Measurements from ENCODE around the gene ASIC2.

The ASIC2 gene

DNA sequence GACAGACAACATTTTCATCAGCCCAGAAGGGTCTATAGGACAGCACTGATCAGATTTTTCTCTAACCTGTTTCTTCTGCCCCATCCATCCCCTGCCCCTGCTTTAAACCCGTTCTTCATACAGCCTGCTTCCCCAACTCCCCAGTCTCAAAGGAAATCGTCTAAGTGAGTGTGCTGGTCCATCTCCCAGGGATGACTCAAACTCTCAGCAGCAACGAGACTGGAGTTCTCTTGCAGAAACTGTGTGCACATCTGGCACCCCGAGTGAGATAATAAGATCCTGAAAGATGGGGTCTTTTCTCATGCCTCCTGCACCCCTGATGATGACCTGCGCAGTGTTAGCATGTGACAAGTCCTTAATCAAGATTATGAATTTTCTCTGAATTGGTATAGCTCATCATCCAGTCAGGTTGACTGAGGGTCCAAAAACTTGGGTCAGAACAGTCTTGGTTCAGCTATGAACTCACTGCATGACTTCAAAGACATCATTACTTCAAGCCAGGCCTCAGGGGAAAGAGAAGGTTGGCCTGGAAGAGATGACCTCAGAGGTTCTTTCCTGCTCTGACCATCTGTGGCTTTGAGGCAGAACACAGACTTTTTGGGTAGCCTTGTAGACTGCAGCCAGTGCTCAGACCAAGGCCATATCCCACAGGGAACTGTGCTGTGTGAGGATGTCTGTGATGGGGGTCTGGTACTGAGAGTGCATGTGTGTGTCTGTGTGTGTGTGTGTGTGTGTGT is 183.6 kb downstream of the ASIC2 start:
- DNase-seq: no peak

DNA sequence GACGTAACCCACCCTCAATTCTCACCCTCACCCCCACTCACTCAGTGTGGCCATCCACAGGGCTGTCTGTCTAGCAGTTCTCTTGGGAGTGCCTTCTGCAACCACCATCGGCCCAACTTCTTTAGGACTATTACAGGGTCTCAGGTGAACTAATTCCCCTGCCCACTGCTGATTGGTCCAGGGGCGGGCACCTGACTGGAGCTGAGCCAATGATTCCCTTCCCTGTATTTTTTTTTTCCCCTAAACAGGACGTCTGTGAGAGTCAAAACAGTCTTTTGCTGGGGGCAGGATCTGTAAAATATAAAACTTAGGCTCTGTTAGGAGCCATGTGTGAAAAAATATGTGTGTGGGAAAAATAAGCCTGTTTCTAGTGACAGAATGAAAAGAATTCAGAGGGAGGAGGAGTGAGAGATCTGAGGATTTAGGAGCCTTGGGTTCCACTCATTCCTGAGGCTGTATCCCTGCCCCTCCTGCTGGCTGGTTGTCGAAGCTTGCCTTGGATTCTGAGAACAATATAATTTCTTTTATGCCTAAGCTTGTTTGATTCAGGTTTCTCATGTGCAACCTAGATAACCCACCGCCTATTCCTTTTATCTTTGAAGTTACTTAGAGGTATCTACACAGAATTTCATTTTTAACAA is 186.4 kb downstream of the ASIC2 start:
- DNase-seq: no peak

DNA sequence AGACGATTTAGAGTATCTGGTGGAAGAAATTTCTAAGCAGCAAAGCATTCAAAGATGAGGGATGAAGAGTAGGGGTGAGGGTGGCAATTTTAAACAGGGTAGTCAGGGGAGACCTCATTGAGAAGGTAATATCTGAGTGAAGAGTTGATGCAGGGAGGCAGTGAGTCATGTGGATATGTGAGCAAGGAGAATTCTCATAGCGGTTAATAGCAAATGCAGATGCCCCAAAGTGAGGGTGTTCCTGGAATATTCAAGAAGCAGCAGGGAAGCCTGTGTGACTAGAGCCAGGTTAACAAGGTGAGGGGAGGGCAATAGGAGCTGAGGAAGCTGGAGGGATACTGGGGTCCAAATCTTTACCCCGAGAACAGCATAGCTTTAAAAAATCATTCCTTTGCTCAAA is 187.2 kb downstream of the ASIC2 start:
- no peak for DNase-seq

DNA sequence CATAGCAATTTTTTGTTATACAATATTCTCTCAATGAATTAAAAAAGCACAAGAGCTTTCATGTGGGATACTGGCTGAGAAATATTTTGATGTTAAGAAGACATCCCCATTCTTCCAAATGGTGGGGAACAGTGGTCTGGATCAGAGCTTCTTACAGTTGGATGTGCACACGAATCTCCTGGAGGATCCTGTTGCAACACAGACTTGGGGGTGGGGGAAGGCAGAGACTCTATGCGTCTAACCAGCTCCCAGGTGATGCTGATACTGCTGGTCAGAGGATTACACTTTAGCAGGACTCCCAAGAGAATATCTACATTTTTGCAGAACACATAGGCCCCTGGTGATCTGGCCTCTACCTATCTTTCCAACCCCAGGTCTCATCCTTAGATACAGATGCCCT is 193.2 kb downstream of the ASIC2 start:
- DNase-seq: no peak

DNA sequence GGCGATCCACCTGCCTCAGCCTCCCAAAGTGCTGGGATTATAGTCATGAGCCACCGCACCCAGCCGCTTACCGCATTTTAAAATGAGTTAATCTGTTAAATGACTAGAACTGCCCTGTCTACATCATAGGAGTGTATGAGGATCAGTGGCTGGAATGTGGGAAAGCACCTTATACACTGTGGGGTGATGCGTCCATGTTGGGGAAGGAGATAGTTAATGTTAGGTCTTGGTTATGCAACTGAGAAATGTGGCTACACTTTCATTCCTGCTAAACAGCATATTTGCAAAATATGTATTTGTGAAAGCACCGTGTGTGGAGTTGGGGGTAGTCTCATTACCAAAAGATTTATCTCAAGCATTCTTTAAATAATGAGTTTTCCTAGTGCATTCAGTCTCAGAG is 193.8 kb downstream of the ASIC2 start:
- DNase-seq: no peak

DNA sequence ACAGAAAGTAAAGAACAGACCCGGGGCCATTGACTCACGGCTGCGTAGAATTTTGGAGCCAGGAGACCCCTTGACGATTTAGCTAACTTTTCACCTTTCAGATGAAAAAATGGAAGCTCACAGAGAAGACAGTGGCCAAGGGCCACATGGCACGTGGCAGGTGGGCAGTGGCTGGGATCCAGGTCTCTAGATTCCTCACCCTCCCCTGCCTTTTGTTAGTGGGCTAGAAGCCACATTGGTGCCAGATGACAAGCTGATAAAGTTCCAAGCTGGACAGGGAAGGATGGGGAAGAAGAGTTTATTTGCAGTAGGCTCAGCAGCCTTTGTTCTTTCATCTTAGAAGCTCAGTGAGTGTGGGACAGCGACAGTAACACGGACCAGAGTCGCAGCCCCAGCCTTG is 195.7 kb downstream of the ASIC2 start:
- no peak for DNase-seq

DNA sequence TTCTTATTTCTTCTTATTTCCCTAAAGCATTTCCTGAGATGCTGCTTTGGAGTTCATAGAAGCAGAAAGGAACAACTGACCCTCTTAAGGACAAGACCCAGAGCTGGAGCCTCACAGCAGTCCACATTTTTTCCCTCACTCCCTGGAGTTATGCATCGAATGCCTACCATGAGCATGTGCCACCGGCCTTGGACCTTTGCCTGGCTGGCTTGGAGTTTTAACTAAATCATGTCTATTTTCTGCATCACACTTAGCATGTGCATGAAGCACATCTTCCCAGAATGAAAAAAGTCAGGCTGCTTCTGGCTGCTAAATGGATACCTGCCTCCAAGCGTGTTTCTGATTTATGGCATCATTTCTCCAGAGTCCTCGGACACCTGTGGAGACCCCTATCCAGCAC is 196.9 kb downstream of the ASIC2 start:
- no peak for DNase-seq

DNA sequence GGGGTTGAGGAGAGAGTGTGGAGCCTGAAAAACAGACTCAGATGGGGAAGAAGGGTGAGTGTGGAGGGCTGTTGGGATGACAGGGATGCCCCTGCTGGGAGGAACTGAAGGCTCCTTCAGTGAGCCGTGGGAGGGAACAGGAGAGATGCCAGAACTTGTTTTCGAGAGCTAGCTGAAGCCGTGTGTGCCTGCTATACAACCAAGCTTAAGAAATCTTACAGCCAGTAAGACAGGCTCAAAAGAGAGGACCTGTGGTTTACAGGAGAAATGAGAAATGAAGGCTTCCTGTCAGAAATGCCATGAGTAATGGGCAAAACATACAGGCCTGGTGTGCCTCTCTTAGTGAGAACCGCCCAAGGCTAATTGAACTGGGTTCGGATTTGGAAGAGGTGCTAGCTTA is 201.8 kb downstream of the ASIC2 start:
- no peak for DNase-seq

DNA sequence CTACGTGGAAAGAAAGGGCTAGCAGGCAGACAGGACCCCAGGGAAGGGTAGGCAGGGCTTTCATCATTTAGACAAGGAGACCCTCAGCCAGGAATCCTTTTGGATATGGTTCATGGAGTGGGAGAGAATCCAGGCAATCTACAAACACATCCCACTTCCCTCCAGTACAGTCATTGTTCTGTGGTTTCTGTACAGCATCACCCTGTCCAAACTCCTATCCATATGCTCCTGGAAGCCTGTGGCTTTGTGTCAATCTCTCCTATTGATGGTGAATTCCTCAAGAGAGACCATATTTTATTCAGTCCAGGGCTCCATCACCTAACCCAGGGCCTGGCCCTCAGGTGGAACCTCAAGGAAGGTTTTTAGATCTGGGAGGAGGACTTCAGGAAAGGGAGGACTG is 202.3 kb downstream of the ASIC2 start:
- no peak for DNase-seq

DNA sequence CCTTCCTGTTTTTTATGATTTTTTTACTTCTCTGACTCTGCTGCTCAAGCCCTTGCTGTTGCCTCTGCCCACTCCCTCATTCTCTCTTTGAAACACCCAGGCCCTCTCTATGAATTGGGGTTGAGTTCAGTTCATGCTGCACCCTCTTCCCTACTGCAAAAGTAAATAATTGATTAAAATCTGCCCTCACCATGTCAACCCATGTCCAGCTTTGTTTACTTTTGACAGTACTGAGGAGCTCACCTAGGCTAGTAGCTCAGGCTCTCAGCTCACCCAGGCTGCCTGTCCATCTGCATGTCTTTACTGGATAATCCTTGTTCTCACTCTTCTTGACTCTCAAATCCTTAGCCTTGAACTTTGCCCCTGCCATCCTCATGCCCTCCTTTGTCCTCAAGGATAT is 206.2 kb downstream of the ASIC2 start:
- no peak for DNase-seq

DNA sequence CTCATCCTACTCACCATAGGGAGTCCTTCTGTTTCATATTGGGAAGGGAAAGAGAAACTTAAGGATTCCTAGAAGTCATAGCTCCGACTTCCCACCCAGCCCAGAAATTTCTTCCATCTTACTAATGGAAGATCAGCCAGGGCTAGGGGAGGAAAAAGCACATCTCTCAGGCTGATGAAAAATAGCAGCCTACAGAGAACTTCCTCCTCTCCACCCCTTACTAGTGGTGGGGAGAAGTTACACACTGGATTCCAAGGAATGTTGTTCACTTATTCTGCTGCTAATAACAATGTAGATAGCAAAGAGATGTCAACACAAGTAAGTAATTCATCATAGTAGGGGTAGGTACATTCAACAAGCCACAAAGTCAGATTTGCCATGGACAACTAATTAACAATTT is 207.1 kb downstream of the ASIC2 start:
- DNase-seq: no peak

DNA sequence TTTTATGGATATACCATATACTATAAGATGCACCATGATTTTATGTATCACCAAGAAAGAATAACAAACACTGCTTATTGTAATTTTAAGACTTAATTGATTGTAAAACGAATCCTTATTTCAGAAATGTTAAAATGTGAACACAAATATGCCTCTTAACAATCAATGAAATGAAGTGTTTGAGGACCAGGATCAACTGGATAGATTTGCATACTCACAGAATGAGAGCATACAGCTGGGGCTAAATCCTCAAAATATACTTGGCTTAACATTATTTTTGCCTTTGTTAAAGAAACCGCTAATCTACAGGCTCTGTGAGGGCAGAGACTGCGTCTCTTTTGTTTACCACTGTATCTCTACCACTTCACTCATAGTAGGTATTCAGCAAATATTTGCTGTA is 207.8 kb downstream of the ASIC2 start:
- DNase-seq: no peak

DNA sequence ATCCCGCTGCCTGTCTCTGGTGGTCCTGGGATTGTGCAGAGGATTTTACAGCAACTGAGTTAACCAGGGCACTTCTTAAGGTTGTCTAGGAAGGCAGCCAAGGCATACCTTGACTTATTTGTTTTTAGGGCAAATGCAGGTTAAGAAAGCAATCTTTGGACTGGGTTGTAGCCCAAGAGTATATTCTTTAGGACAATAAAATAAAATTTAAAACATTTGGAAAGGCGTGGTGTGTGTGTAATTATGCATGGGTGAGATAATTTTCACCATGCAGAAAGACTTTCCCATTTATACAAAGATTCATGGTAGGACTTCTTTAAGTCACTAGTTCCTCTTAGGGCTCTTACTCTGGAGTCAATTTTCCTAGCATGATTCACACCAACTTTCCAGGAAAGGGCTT is 208.3 kb downstream of the ASIC2 start:
- no peak for DNase-seq

DNA sequence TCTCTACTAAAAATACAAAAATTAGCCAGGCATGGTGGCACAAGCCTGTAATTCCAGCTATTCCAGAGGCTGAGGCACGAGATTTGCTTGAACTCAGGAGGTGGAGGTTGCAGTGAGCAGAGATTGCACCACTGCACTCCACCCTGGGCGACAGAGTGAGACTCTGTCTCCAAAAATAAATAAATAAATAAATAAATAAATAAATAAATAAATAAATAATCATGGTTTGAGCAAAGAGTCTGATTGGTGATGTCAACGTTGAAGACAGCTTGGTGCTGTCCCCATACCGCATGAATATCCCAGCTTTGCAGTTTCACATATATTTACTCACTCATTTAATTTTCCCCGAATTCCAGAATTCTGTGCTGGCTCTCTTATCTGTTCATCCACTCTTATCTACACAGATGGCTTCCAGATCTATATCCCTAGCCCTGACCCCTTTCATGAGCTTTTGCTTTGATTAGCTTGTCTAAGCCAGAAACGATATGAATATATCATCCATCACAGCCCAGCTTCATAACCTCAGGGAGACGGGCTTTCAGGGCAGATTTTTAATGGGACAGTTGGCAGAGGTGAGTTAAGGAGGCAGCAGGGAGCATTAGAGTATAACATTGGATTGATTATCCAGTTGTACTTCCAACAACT is 210.4 kb downstream of the ASIC2 start:
- DNase-seq: no peak

DNA sequence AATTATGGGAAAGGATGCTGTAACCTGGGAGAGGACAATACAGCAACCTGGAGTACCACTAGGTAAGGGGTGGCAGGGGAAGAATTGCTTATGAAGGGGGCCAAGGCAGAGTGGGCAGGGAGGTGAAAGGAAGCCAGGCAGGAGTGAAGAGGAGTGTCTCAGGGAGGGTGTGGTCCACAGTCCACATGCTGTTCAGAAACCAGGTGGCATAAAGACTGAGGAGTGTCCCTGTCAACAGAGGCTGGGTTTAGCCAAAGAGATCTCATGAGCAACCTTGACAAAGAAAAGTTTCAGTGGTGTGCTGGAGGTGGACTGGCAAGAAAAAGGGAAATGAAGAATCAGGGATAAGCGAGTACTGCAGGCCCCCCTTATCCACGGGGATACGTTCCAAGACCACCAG is 213.0 kb downstream of the ASIC2 start:
- no peak for DNase-seq

DNA sequence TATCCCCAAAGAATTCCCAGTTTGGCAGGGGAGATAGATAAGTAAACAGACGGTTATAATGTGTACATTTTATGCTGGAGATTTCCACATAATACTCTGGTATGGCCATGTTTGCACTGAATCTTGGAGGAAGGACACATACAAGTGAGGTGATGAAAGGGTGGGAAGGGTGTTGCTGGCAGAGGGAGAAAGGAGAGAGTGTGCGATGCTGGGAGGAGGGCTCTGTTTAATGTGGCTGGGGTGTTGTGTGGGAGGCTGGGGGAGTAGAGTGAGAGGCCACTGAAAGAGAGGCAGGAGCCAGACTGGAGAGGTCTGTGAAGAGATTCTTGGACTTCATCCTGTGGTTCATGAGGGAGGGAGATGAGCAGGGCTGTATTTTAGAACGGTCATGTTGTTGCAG is 213.9 kb downstream of the ASIC2 start:
- no peak for DNase-seq

DNA sequence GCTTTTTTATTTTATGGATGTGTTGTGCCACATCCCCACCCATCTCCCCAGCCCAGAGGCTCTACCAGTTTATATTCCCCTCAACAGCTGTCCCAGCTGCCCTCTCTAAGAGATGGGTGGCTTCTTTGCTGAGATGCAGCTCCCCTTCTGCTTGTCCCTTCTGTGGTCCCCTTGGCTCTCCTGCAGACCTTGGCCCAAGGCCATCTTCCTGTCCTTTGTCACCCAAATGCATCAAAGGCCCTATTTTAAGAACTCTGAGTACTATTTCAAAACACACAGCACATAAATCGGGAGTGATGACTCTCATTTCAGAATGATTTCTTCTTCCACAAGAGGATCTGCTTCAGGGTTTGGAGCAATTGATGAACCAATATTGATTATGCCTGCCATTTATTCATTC is 216.1 kb downstream of the ASIC2 start:
- DNase-seq: no peak

DNA sequence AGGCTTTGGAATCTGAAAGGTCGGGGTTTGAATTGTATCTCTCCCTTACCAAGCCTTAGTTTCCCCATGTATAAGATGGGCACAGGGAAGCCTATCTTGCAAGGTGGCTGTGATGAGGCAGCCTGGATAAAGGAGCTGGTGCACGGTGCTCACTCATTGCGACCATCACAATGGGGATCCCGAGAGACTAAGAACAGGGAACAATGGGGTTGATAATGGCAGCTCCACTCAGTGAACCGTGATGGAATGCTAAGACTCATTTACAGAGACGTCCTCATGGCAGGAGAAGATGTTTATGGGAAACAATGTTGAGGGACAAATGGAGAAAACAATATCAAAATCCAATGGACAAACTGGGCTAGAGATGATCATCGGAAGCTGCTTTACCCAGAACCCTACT is 219.7 kb downstream of the ASIC2 start:
- no peak for DNase-seq

DNA sequence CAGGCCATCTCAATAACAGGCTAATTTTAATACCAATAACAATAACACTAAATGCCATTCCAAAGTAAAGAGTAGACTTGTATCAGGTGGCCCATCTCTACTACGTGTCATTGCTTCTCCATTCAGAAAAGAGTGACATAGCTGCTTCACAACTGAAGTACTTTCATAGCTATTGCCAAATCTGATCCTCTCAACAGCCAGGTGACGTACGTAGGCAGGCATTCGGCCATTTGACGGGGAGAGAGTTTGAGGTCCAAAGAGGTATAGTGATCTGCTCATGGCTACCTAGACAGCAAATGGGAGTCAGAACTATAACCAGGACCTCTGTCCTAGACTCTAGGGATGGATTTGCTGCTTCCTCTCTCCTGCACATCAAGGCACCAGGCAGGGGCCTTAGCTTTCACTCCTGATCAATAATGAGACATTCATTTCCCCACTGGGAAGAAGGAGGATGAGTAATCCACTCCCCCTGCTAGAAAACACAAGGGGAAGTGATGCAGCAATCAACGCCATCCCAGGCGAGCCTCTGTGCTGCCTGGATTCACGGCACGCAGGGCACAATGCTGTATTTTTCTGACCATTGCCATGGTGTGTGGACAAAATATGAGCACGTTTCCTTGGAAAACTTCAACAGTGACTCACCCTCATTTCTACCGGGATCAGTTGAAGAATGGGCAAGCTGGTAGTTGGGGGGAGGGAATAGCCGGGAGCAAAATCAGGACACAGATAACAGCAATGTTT is 220.5 kb downstream of the ASIC2 start:
- no peak for DNase-seq

DNA sequence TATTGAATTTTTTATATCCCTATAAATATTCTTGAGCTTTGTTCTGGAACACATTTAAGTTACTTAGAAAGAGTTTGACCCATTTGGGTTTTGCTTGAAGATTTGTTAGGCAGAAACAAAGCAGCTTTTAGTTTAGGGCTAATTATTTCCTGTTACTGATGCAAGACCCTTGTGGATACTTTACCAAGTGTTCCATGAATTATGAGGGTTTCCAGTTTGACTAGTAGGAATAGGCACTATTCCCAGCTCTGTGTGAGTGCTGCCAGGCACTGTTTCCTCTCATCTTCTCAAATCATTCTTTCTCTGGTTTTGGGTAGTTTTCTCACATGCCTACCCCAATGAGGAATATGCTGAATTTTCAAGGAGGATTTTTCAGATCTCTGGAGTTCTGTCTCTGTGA is 221.4 kb downstream of the ASIC2 start:
- DNase-seq: no peak

DNA sequence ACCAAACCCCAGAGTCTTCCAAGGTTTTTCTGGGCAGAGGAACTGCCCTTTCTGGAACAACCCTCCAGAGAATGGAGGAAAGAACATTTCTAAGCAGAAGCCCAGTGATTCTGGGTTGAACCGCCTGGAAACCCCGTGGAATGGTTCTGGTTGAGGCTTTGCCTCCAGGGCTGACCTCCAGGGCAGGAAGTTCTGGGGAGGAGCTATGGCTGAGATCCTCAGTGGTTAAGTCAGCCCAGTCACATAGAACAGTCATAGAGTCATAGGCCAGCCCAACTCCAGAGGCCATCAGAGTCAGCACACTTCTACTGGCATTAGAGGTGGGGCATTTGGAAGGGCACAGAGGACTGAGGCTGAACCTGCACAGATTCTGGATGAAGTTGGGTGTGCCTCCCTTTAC is 235.5 kb downstream of the ASIC2 start:
- no peak for DNase-seq

DNA sequence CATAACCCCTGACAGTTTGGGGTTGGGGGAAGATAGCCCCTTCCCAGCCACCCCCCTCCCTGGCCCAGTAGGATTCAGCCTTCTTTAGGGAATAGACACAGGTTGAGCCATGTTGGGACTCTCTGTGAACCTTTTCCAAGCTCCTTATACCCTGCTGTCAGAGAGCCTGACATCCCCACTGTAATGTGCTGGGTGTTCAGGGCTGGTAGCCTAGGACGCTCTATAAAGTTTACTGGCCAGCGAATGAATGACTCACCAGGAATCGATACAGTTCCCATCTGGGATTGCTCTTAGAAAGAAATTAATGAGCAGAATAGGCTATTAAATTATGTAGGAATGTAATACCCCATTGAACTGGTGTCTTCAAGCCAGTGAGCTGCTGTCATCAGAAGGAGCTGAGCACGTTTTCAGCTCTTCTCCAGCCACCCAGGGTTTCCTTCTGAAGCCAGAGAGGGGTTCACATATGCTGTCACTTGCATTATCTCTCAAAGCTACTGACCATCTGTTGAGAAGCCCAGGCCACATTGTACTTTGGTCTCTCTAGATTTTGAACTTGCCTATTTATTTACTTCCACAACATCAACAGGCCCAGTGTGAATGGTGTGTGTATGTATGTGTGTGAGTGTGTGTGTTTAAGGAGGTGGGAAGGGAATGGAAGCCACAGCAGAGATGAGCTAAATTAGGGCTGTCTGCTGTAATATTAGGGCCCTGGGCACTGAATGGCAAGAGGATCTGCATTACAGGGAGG is 236.5 kb downstream of the ASIC2 start:
- no peak for DNase-seq

DNA sequence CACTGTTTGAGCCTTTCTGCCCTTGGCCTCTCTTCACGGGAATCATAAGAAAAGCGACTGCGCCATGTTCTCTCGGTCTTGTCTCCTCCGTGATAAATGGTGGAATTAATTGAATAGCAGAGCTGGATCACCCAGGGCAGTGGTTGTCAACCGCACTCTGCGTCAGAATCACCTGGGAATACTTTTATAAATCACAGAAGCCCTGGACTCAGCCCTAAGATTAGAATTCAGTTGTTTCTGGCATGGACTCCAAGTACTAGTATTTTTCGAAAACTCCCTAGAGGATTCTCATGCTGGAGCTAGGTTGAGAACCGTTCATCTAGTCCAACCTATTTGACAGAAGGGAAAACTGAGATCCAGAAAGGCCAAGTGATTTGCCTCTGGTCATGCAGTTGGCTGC is 237.3 kb downstream of the ASIC2 start:
- DNase-seq: no peak

All from stimulated activated naive CD4-positive, alpha-beta T cell treated with Interleukin-2 at 50 U/mL for 16 hours (primary cell).